ENCODE data around the gene TSPAN13. TPM values are rescaled to one million over a fixed set of nuclear protein-coding genes. Genes with fewer than 3 reads are reported as not detected.
"Not testable (repeated sequence)": the region's sequence is repeated elsewhere in the genome, so short reads cannot be mapped to it uniquely, and the experiment has no call there.

The TSPAN13 gene
- total RNA-seq, 1 donor from 2014 or later = 91.9 TPM

DNA sequence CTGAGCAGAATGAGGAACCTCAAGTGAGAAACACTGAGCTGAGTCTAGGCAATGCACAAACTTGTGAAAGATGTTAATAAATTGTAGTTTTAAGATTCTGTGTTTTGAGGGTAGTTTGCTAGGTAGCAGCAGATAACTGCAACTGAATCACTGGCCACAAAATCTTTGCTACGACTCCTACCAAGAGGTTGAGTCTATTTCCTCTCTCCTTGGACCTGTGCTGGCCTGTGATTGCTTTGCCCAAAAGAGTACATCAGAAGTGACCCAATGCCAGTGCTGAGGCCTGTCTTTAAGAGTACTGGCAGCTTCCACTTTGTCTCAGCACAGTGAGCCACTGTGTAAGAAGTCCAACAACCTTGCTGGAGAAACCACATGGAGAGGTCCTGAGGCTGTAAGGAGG lies 11.9 kb upstream of the TSPAN13 start:
- DNase-seq = no peak

DNA sequence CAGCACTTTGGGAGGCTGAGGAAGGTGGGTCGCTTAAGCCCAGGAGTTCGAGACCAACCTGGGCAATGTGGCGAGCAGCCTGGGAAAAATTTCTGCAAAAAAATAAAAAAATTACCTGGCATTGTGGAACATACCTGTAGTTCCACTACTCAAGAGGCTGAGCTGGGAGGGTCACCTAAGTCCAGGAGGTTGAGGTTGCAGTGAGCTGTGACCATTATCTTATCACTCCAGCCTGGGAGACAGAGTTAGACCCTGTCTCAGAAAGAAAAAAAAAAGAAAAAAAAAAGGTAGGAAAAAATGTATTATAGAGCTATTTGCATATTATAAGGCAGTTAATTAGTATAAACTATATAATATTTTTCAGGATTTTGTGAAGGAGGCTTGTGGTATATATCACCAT lies 11.0 kb upstream of the TSPAN13 start:
- no peak for DNase-seq

DNA sequence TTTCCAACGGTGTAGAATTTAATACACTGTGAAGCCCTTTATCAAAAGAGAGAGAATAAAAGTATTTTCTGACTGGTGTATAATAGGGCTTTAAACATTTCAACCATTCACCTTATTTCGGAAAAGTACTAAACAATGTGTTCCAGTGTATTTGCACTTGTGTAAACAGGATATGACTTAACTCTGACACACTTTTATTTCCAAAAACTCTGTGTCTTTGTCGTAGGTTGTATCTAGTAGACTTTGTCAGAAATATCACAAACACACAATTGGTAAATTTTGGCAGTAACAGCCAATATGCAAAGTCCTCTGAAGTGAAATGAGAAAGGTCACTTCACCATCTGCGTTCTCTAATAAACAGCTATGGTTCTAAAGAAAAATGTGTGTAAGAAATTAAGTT lies 10.3 kb upstream of the TSPAN13 start:
- no peak for DNase-seq

DNA sequence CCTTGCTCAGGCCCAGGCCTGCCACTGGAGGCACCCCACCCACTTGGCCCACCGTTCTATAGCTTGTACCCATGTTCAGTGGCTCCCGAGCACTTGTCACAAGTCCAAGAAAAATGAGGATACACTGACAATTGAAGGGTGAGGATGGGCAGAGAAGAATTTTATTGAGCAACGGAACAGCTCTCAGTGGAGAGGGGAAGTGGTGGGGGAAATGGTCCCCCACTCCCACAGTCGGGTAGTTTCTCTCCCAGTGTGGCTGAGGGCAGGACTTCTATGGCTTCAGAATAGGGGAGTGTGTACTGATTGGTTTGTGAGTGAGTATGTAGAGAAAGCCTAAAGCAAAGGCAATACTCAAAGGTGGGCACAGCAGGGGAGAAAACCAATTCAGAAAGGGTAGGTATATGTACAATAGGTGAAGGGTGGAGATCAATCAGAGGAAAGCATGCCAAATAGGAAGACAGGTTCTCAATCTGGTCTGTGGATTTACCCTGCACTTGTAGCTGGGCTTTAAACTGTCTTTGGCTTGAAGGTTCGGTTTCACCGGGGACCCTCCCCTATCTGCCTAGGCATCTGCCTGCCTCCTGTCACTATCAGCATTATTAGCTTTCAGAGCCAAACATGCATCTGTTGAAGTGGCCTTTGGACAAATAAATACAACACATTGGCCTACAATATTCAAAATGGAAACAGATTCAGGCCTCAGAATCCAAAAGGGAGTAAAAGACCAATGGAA lies 8.9 kb upstream of the TSPAN13 start:
- DNase-seq = no peak

DNA sequence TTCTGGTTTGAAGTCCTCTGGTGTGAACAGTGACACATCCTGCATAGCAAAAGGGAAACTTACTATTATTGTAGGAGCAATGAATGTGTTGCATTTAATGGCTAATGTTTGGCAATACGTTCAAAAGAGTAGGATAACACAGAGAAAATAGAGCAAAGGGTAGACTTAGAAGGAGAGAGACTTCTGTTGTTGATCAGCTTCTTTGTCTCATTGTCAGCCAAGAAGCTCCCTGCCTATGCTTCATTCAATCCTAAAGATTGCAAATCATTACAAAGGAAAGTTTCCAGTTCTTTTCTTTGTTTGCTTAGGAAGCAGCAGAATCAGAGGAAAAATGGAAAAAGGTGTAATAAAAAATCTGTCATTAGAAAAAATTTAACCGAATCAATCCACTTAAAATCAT lies 7.9 kb upstream of the TSPAN13 start:
- no peak for DNase-seq

DNA sequence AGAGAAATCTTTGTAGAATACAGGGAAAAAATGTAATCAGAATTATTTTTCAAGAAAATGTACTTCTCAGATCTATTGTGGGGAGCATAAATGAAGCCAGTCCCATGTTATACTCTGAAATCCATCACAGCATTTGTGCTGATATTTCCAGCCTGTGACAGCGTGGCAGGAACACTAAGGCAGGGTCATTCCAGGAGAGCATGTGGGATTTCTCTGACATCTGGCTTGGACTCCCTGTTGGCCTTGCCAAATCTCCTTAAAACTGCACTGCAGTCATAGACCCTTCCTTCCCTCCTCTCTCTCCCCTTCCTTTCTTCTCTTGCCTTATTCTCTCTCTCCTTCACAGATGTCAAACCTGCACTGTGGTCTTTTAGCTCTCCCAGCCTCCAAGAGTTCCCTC lies 6.5 kb upstream of the TSPAN13 start:
- no peak for DNase-seq

DNA sequence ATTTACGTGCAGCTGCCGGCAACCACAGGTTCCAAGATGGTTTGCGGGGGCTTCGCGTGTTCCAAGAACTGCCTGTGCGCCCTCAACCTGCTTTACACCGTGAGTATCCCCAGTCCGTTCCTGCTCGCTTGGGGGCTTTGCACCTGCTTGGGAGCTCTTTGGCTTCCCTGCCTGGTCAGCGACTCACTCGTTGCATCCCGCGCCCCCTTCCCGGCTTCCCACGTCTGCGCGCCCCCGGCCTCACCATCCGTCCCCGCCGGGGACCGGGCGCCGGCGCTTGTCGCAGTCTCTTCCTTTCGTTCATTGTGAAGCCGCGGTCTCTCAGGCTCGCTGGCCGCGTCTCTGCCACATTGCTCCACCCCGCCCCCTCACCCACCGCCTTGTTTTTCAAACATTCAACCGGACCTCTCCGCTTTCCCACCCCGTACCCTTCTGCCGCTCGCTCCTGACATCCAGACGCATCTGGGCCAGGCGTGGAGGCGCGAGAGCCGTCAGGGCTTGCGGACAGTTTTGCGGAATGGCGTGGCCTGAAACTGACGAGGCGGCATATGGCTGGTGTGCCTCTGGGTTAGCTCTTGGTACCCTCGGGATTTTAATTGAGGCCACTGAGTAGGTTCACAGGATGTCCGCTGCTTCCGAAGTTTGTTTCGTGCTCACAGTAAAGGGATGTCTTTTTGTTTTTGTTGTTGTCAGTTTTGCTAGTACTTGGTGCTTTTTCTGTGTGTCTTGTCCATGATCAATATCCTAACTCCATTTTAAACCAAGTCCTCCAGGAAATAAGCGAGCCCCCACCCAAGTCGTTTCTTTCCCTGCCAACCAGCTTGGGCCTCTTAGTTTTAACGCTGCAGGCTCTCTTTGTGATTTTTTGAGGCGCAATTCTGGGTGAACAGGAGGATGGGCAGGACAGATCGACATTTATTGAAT lies 639 bp downstream of the TSPAN13 start:
- DNase-seq = peak; percentile 62

DNA sequence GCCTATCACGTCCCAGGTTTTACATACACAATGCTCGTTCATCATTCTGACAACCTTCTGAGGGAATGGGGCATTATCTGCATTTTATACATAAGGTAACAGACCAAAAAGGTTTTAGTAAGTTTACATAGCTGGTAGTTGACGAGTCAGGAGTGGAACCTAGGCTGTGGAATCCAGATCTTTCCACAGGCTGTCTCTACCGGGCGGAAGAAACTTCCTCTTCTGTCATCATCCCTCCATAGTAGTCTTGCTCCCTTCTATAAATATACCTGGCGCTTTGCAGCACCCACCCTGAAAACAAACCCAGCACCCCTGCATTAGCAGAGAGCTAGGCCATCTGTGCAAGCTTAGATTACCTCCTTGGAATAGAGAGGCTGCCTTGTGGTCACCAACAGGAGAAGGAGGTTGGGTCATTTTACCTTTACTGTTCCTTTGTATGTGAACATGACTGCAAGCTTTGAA lies 1.3 kb downstream of the TSPAN13 start:
- no peak for DNase-seq

DNA sequence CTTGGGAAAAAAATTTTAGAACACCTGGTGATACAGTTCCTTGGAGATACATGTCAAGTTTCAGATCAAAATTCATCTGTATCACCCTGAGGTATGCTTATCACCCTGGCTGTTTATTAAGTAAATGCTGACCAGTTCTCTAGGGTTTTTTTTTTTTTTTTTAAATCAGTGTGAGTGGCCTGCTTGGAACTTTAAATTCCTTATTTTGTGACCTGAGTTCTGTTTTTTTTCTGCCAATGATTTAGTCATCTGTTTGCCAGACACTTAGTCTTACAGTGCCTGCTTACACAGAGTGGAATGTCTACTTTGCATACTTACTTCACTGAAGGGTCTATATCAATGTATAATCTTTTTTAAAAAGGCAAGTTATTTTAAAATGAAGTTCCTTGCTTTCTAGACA lies 1.8 kb downstream of the TSPAN13 start:
- no peak for DNase-seq

DNA sequence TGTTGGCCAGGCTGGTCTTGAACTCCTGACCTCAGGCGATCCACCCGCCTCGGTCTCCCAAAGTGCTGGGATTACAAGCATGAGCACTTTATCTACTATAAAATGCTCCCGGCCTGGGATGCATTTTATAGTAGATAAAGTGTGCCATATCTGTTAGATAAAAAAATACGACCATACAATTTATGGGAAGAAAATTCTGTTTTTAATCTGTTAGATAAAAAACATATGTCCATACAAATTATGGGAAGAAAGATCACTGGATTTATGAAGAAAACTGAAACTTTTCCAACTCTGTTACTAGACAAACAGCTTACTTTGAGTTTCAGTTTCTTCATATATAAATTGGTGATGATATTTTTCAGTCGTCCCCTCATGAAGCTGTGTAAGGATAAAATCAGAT lies 4.5 kb downstream of the TSPAN13 start:
- no peak for DNase-seq

DNA sequence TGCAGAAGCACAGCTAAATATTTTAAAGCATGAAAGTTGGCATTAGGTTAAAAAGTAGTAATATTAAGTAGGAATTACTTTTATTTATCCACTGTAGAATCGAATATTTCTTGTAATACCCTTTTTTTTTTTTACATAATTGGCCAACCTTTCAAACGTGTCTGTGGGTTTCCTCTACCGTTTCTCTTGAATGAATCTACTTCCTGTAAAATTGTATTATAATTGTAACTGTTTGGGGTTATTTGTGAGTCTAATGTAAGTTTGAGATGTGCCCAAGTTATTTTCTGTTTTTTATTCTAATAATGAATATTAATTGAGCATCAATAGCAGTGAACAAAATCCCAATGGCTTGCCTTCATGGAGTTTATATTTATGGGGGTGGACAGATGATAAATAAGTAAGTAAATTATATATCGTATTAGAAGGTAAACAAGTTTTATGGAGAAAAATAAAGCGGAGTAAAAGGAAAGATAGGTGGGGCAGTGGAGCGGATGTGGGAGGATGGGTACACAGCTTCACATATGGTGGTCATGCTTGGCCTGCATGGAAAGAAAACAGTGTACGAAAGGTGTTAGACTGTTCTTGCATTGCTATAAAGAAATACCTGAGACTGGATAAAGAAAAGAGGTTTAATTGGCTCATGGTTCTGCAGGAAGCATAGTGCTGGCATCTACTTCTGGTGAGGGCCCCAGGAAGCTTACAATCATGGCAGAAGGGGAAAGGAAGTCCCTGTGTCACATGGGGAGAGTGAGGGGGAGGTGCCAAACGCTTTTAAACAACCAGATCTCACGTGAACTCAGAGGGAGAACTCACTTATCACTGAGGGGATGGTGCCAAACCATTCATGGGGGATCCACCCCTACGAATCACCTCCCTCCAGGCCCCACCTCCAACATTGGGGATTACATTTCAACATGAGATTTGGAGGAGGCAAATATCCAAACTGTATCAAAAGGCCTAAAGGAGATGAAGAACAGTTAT lies 5.4 kb downstream of the TSPAN13 start:
- no peak for DNase-seq

DNA sequence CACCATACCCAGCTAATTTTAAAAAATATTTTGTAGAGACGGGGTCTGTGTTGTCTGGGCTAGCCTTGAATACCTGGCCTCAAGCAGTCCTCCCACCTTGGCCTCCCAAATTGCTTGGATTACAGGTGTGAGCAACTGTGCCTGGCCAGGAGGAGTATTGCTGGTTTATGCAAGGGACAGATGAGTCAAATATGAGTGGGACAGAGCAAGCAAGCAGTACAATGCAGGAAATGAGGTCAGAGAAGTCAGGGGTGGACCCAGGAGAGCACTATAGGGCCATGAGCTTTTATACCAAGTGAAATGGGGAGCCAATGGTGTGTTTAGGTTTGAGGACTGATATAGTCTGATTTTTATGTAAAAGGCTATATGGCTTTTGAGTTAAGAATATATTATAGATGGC lies 6.3 kb downstream of the TSPAN13 start:
- no peak for DNase-seq

DNA sequence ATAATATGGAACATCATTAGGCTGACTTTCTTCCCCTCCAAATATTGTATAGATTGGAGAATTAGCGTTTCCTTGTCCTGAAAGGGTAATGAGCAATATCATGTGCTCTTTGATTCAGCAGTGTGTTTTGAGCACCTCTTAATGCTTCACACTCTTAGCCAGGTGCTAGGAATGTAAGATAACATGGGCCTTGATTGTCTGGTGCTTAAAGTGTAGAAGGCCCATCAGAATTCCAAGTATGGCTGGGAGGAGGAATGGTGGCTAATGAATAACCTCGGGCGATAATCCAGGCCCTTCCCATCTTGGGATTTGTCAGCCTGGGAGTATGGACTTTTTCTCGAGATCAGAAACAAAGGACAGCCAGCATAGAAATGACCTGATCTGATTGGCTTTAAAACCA lies 8.6 kb downstream of the TSPAN13 start:
- DNase-seq = no peak

DNA sequence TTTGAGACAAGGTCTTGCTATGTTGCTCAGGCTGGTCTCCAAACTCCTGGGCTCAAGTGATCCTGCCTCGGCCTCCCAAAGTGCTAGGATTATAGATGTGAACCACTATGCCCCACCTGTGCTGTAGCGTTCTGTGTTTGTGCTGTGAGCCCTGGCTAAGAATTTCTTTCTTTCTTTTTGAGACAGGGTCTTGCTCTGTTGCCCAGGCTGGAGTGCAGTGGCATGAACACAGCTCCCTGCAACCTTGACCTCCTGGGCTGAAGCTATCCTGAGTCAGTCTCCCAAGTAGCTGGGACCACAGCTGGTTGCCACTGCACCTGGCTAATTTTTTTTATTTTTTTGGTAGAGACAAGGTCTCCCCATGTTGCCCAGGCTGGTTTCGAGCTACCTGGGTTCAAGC lies 11.4 kb downstream of the TSPAN13 start:
- no peak for DNase-seq

DNA sequence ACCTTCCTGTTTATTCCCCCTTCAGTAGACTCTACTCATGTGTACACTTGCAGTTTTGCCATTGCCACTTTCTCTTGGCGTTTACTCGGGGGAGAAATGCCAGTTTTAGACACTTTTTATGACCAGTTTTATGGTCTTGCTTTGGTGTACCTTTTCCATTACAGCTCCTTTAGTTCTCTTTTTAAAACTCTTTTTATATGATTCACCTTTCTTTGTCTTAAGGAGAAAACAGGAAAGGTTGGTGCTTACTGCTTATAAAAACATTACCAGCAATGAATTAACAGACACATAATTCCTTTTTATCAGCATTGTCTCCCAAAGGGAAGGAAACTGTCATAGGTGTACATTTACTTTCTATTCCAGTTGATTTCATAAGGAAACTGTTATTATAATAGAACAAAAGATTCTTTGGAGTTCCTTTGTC lies 11.9 kb downstream of the TSPAN13 start:
- no peak for DNase-seq

DNA sequence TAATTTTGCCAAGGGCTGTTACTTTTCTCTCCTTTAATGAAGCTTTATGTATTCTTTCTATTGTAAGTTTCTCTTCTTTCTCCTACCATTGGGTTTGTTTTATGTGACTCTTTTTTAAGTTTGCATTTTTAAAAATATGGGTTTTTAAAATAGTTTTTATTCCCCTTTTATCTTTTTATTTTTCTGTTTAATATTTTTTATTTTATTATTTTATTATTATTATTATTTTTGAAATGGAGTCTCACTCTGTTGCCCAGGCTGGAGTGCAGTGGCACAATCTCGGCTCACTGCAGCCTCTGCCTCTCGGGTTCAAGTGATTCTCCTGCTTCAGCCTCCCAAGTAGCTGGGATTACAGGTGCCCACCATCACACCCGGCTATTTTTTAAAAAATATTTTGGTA lies 16.4 kb downstream of the TSPAN13 start:
- DNase-seq = not testable (repeated sequence)

DNA sequence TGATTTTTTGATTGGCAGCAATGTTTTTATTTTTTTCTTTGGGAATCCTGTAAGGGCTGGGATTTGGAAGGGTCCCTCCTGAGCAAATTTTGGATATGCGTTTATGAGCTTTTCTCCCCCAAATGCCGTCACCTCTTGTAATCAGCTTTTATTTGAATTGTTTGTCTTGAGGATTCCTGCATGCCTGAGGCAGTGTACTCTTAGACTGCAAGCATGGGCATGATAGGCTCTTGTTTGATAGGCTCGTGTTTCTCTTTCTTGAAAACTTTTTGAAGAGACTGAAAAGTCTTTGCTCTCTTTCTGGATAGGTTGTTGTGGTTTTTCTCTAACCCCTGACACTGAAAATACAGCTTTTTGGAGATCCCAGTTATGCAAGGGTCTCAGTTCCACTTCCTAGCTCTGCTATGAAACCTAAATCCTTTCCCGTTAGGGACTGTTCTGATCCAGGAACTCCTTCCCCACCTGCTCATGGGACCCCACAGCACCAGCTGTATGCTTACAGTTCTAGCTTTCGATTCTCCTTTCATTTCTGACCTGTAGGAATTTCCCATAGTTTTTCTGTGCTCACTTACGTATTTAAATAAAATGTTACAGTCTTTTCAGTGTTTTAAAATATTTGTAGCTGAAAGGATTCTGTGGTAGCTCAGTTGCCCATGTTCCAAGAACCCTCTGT lies 17.2 kb downstream of the TSPAN13 start:
- DNase-seq = no peak

DNA sequence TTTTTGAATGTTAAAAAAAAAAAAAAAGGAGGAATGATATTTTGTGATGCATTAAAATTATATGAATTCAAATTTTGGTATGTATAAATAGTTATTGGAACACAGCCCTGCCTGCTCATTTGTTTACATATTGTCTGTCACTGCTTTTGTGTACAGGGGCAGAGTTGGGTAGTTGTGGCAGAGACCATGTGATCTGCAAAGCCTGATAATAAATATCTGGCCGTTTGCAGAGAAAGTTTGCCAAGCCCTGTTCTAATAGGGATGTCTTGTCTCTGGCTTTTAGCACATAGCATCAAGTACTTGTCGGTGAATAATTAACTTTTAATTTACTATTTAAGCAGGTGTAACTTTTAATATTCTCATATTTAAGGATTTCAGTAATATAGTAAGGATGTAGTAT lies 19.8 kb downstream of the TSPAN13 start:
- no peak for DNase-seq

DNA sequence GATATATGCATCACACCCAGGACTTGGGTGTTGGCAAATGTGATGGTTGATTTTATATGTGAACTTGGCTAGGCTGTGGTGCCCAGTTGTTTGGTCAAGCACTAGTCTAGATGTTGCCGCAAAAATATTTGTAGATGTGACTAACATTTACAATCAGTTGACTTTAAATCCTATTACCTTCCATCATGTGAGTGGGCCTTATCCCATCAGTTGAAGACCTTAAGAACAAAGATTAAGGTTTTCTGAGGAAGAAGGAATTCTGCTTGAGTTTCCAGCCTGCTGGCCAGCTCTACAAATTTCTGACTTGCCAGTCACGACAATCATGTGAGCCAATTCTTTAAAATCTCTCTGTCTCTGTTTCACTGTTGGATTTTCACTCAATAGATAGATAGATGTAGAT lies 20.3 kb downstream of the TSPAN13 start:
- no peak for DNase-seq

DNA sequence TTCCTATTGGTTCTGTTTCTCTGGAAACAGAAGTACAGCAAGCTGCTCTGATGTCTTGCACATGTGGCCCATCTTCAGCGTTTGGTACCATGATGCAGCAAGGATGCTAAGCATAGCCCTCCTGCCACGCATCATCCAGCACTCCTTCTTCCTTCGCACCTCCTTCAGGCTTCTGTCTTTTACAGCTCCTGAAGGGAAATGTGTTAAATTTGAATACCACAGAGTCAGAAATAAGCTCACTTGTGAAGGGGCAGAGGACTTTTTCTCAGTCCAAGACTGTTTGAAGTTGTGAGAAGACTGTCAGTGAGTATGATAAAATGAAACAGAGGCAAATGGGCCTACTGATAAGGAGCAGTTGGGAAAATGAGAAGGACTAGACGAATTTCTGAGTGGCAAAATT lies 20.7 kb downstream of the TSPAN13 start:
- DNase-seq = peak; percentile 21

DNA sequence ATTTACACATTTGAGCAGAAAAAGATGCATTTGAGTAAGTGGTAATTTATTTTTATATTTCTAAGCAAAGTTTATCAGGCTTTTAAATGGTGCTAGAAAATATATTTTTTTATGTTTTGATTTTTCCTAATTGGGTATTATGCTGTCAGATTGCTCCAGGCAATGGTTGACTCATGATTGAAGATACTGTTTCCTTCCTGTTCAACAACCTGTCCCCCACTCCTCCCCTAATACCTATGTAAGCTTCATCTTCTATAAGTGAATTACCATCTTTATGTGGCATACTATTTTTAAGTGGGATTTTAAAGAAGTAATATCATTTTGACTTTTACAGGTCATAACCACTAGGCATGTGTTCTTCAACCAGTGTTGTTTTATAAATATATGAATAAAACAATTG lies 21.4 kb downstream of the TSPAN13 start:
- no peak for DNase-seq

DNA sequence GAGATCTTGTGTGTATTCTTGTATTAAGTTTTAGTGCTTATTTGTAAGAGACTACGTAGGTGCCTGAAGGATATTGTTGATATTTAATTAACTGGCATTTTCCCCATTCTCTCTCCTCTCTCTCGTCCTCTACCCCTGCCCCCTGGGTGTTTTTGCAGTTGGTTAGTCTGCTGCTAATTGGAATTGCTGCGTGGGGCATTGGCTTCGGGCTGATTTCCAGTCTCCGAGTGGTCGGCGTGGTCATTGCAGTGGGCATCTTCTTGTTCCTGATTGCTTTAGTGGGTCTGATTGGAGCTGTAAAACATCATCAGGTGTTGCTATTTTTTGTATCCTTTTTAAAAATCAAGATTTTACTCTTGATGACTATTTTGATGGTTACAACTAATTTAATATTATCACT lies 22.5 kb downstream of the TSPAN13 start:
- DNase-seq = no peak
